Caco-2 (cell line): ENCODE measurements around the gene ACOT7. TPM values are rescaled to one million over a fixed set of nuclear protein-coding genes. Genes with fewer than 3 reads are reported as not detected.
A peak's percentile ranks its signal among the peaks of the same experiment; 100 is the strongest.

ENCODE experiments used
- BruUV-seq: library from RNA; stranded (reverse); fragments of 400-500 nt; replicated peaks from 2 replicates; lab custom pipeline; 2021; lab: Mats Ljungman, UMichigan
- CTCF ChIA-PET: fragments of 300-600 bp; sonication (Branson Sonifier 250); formaldehyde crosslinking; loops from one replicate; lab custom pipeline; 2022; ENCODE audit warnings: antibody characterized with exemption; lab: Charles Lee
- POLR2A ChIA-PET: fragments of 300-600 bp; sonication (Branson Sonifier 250); formaldehyde crosslinking; loops from one replicate; lab custom pipeline; 2022; ENCODE audit warnings: antibody characterized with exemption; lab: Charles Lee
- DNase-seq, 2 experiments: peaks; one replicate each; pipeline versions ENCODE4 v3.0.0 to v3.0.0-alpha.2; 2020 to 2022
- H3K27me3 ChIP-seq: replicated peaks from 2 replicates; pipeline ENCODE4 v1.6.0; 2011; ENCODE audit warnings: low read length; ENCODE audit not compliant: control insufficient read depth, insufficient read depth
- H3K36me3 ChIP-seq: 2 replicates; pipeline ENCODE4 v1.5.1; 2011; ENCODE audit warnings: low read length; ENCODE audit not compliant: control insufficient read depth, insufficient read depth
- H3K4me1 ChIP-seq: fragments of 250-450 bp; sonication (Bioruptor Pico); 2 replicates; pipeline ENCODE4 v1.5.1; 2020; ENCODE audit warnings: mild to moderate bottlenecking
- H3K4me3 ChIP-seq: 2 replicates; pipeline ENCODE4 v1.5.1; 2011; ENCODE audit warnings: low read depth, mild to moderate bottlenecking, control low read depth, low read length
- H3K9me3 ChIP-seq: fragments of 250-450 bp; sonication (Bioruptor Pico); 2 replicates; pipeline ENCODE4 v1.5.1; 2020; ENCODE audit warnings: mild to moderate bottlenecking, moderate library complexity
- H3K27ac Mint-ChIP-seq: one replicate; pipeline ENCODE4 v1.8.0; 2022; ENCODE audit warnings: mixed read lengths; ENCODE audit not compliant: unreplicated experiment
- H3K27me3 Mint-ChIP-seq: one replicate; pipeline ENCODE4 v1.8.0; 2022; ENCODE audit warnings: mixed read lengths; ENCODE audit not compliant: insufficient read depth, unreplicated experiment
- H3K36me3 Mint-ChIP-seq: one replicate; pipeline ENCODE4 v1.8.0; 2022; ENCODE audit warnings: mild to moderate bottlenecking, mixed read lengths; ENCODE audit not compliant: insufficient read depth, unreplicated experiment
- H3K4me1 Mint-ChIP-seq: one replicate; pipeline ENCODE4 v1.8.0; 2022; ENCODE audit warnings: low read depth, mixed read lengths; ENCODE audit not compliant: unreplicated experiment
- H3K4me3 Mint-ChIP-seq: one replicate; pipeline ENCODE4 v1.8.0; 2022; ENCODE audit warnings: mild to moderate bottlenecking, moderate library complexity, mixed read lengths; ENCODE audit not compliant: unreplicated experiment
- H3K9me3 Mint-ChIP-seq: one replicate; pipeline ENCODE4 v1.8.0; 2022; ENCODE audit warnings: mixed read lengths; ENCODE audit not compliant: unreplicated experiment
- CTCF ChIP-seq, 2 experiments: fragments of 200-600 bp in 1 of 2; IDR thresholded peaks; 1 replicate in 1 of 2; 2 replicates in 1 of 2; pipeline versions ENCODE4 v1.5.1 to v1.8.0; 2011 to 2022; ENCODE audit warnings: antibody characterized with exemption in 1 of 2, control low read depth in 1 of 2, inconsistent platforms in 1 of 2, low read depth in 1 of 2, low read length in 1 of 2, mild to moderate bottlenecking in 1 of 2, moderate library complexity in 1 of 2; ENCODE audit not compliant: insufficient read depth in 1 of 2, severe bottlenecking in 1 of 2, unreplicated experiment in 1 of 2
- intact Hi-C: fragments of 100-400 bp; cut with micrococcal nuclease; formaldehyde crosslinking; loops from one replicate; pipeline ENCODE4 v1.10.0; 2022; ENCODE audit not compliant: unreplicated experiment
- total RNA-seq: library from RNA; stranded (reverse); gene quantifications from 2 replicates; pipeline ENCODE4 v1.2.3, GENCODE V29; 2022

The ACOT7 gene
- total RNA-seq, 1 experiment from 2014 or later: 221 TPM

GRCh38 chr1:6342056-6342455 is 51.5 kb downstream of the ACOT7 start:
- no peaks in the 10 kb centered on the region for H3K9me3 Mint-ChIP-seq
- no peaks in the 10 kb centered on the region for H3K27me3 Mint-ChIP-seq
- no peak for TF ChIP-seq CTCF (IDR thresholded peaks at IDR 0.05; ENCODE audit: insufficient read depth in 1 of 2, low read depth in 1 of 2, low read length in 1 of 2, severe bottlenecking in 1 of 2, unreplicated experiment in 1 of 2)
- ChIA-PET CTCF (no interaction called here), POLR2A (no interaction called here)
- H3K4me3 Mint-ChIP-seq: no peak overlapping the region
- H3K36me3 ChIP-seq: no peaks in the 10 kb centered on the region
- peaks cover 59% of the 10 kb centered on the region for H3K36me3 Mint-ChIP-seq
- H3K4me1 ChIP-seq: no peaks in the 10 kb centered on the region
- H3K27ac Mint-ChIP-seq: no peak overlapping the region
- no peak overlapping the region for H3K4me3 ChIP-seq
- H3K9me3 ChIP-seq: no peaks in the 10 kb centered on the region
- no peaks in the 10 kb centered on the region for H3K27me3 ChIP-seq
- intact Hi-C loops: loop anchor here (2.0 kb wide), 1 partner anchor 95 kb away; no protein-coding TSS in a partner anchor
- DNase-seq: no peak
- BruUV-seq: no TSS peak
- peaks cover 9% of the 10 kb centered on the region for H3K4me1 Mint-ChIP-seq

- Mint-ChIP-seq H3K36me3 (peaks cover 64% of the 10 kb centered on the region), H3K4me1 (peaks cover 10% of the 10 kb centered on the region), H3K27me3 (no peaks in the 10 kb centered on the region), H3K27ac (no peak overlapping the region), H3K4me3 (no peak overlapping the region), H3K9me3 (no peaks in the 10 kb centered on the region)
- BruUV-seq: no TSS peak
- H3K4me1 ChIP-seq: no peaks in the 10 kb centered on the region
- intact Hi-C loops: no loop called here
- DNase-seq: no peak
- H3K36me3 ChIP-seq: no peaks in the 10 kb centered on the region
- ChIA-PET CTCF (no interaction called here), POLR2A (no interaction called here)
- no peaks in the 10 kb centered on the region for H3K9me3 ChIP-seq
- H3K27me3 ChIP-seq: no peaks in the 10 kb centered on the region
- no peak overlapping the region for H3K4me3 ChIP-seq
- no peak for TF ChIP-seq CTCF (IDR thresholded peaks at IDR 0.05; ENCODE audit: insufficient read depth in 1 of 2, low read depth in 1 of 2, low read length in 1 of 2, severe bottlenecking in 1 of 2, unreplicated experiment in 1 of 2)
These were observed 54.9 kb downstream of the ACOT7 start for GRCh38 chr1:6338695-6339094.

GRCh38 chr1:6336776-6337622 is 56.6 kb downstream of the ACOT7 start:
- Histone ChIP-seq H3K4me1 (no peaks in the 10 kb centered on the region), H3K9me3 (no peaks in the 10 kb centered on the region), H3K36me3 (no peaks in the 10 kb centered on the region; the same call in 1 of the 2 replicates), H3K27me3 (no peaks in the 10 kb centered on the region), H3K4me3 (no peak overlapping the region)
- Mint-ChIP-seq H3K4me1 (peaks cover 6% of the 10 kb centered on the region), H3K27ac (peak overlapping the region; percentile 26), H3K9me3 (no peaks in the 10 kb centered on the region), H3K36me3 (peaks cover 69% of the 10 kb centered on the region), H3K27me3 (no peaks in the 10 kb centered on the region), H3K4me3 (no peak overlapping the region)
- ChIA-PET CTCF (interaction anchor here (0.6 to 1.2 kb wide), 2 partner anchors 12 to 15 kb away, joined by 3 read pairs; no protein-coding TSS in a partner anchor), POLR2A (interaction anchor here (0.6 kb wide), 1 partner anchor 101 kb away, joined by 3 read pairs; the partner anchor contains the start of gene ICMT)
- no TSS peak for BruUV-seq
- no peak for TF ChIP-seq CTCF (IDR thresholded peaks at IDR 0.05; ENCODE audit: insufficient read depth in 1 of 2, low read depth in 1 of 2, low read length in 1 of 2, severe bottlenecking in 1 of 2, unreplicated experiment in 1 of 2)
- intact Hi-C loops: no loop called here
- no peak for DNase-seq
